GM12864 (cell line): Measurements from ENCODE around the gene FNDC8.
"Not testable (repeated sequence)": the region's sequence is repeated elsewhere in the genome, so short reads cannot be mapped to it uniquely, and the experiment has no call there.

Experiments
- DNase-seq: peaks from one replicate; pipeline ENCODE4 v3.0.0-alpha.2; 2011; ENCODE audit warnings: low read depth
- H3K4me3 ChIP-seq: 2 replicates; pipeline ENCODE4 v1.5.1; 2011; ENCODE audit warnings: mild to moderate bottlenecking, low read depth, low read length, control low read depth
- TF ChIP-seq, protein P1 (sequence below): IDR thresholded peaks from 2 replicates; pipeline ENCODE4 v1.5.1; 2011; ENCODE audit warnings: low read depth, mild to moderate bottlenecking, moderate library complexity, low read length, control low read depth, inconsistent platforms; ENCODE audit errors: missing control alignments

The FNDC8 gene

DNA sequence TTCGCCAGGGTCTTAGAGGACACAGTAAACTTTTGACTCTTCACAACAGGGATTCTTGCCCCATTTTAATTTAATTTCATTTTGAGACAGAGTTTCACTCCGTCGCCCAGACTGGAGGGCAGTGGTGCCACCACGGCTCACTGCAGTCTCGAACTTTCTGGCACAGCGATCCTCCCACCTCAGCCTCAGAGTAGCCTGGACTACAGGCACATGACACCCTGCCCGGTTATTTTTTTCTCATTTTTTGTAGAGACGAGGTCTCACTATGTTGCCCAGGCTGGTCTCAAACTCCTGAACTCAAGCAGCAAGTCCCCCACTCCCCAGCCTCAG, 21.0 kb downstream of the FNDC8 start:
- no peak overlapping the region; the same call in 1 of the 2 replicates for H3K4me3 ChIP-seq
- TF ChIP-seq, protein P1, sequence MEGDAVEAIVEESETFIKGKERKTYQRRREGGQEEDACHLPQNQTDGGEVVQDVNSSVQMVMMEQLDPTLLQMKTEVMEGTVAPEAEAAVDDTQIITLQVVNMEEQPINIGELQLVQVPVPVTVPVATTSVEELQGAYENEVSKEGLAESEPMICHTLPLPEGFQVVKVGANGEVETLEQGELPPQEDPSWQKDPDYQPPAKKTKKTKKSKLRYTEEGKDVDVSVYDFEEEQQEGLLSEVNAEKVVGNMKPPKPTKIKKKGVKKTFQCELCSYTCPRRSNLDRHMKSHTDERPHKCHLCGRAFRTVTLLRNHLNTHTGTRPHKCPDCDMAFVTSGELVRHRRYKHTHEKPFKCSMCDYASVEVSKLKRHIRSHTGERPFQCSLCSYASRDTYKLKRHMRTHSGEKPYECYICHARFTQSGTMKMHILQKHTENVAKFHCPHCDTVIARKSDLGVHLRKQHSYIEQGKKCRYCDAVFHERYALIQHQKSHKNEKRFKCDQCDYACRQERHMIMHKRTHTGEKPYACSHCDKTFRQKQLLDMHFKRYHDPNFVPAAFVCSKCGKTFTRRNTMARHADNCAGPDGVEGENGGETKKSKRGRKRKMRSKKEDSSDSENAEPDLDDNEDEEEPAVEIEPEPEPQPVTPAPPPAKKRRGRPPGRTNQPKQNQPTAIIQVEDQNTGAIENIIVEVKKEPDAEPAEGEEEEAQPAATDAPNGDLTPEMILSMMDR = no peak
- no peak for DNase-seq

DNA sequence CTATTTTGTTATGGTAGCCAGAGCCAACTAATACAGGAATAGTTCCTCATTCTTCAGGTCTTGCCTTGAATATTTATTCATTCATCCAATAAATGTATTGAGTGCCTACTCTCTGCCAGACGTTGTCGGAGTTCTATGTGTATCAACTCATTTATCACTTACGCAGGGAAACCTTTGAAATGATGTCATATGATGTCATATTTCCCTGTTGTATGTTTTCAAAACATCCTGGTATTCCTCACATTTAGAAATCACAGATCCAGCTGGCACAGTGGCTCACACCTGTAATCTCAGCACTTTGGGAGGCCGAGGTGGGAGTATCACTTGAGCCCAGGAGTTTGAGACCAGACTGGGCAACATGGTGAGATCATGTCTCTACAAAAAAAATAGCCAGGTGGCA, 23.4 kb downstream of the FNDC8 start:
- no peak overlapping the region for H3K4me3 ChIP-seq
- TF ChIP-seq, protein P1 = no peak
- DNase-seq = no peak

DNA sequence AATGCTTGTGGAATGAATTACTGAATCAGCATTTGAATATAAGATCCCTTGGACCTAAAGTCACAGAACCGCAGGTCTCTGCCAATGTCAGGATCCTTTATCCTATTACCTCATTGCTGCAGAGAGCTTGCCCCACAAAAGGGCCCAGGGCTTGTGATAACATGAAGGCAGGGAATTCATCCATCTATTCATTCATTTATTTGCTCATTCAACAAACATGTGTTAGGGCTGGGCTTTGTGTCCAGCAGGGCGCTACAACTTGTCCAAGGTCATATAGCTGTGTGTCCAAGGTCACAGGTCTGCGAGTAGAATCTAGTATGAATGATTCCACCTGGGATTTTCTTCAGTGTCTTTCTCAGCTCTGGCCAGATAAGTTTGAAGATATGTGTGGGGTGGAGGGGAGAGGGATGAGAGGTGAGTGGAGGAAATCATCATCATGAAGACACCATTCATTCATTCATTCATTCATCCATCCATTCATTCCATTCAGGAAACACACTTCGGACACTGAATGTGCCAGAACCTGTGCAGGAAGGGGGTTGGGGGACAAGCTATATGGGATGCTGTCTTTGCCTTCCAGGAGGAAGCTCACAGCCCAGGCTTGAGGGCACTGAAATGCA, 24.9 kb downstream of the FNDC8 start:
- TF ChIP-seq, protein P1 = no peak
- H3K4me3 ChIP-seq = no peak overlapping the region
- no peak for DNase-seq

DNA sequence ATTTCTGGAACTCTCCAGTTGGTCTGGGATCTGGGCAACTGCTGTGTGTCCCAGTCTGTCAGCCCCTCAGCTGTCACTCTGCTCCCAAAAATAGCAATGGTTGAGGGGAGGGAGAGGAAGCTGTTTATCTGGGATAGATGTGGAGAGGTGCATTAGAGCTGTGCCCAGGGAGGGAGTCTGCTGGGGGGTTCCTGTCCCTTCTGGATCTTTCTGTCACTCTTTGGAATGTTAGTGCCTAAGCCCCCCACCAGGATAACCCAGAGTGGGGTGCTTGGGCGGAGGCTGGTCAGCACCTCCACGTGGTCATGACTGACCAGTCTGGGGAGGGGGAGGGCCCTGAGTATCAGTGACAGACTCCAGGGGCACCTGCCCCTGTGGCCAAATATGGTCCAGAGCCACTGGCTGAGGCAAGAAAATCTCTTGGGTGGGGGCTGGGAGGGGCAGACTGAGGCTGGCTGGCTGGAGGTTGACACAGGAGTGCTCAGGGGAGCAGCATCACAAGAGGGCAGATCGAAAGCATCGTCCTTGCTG, 26.0 kb downstream of the FNDC8 start, which contains the start of gene UNC45B:
Gene UNC45B, plus strand, starts transcription at position 443 of the 531 bp plus-strand sequence. CDS start 447 bp downstream, outside the sequence.
- no peak for DNase-seq
- TF ChIP-seq, protein P1 = no peak
- no peak within 1 kb of the TSS for H3K4me3 ChIP-seq

DNA sequence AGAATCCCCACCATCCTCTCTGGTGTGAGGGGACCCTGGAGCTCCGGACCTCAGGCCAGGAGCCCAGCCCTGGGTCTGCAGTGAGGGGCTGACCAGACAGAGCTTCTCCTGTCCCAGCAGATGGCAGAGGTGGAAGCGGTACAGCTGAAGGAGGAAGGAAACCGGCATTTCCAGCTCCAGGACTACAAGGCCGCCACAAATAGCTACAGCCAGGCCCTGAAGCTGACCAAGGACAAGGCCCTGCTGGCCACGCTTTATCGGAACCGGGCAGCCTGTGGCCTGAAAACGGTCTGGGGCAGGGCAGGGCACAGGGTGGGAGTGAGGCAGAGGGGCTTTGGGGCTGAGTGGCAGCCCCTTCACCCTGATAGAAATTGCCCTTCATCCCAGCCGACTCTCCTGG, 26.7 kb downstream of the FNDC8 start:
- no peak for DNase-seq
- no peak overlapping the region for H3K4me3 ChIP-seq
- TF ChIP-seq, protein P1 = no peak

DNA sequence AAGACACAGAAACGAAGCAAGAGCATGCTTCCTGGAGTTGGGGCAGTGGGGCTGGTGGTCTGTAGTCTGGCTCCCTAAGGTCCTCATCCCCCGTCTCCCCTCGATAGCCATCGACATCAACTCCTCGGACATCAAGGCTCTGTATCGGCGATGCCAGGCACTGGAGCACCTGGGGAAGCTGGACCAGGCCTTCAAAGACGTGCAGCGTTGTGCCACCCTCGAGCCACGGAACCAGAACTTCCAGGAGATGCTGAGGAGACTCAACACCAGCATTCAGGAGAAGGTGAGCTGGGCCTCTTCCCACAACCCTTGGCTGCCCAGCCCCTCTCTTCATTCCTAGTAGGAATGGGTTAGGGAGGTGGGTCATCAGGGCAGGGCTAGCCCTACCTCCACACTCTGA, 28.5 kb downstream of the FNDC8 start:
- TF ChIP-seq, protein P1 = no peak
- no peak for DNase-seq
- H3K4me3 ChIP-seq = no peak overlapping the region

DNA sequence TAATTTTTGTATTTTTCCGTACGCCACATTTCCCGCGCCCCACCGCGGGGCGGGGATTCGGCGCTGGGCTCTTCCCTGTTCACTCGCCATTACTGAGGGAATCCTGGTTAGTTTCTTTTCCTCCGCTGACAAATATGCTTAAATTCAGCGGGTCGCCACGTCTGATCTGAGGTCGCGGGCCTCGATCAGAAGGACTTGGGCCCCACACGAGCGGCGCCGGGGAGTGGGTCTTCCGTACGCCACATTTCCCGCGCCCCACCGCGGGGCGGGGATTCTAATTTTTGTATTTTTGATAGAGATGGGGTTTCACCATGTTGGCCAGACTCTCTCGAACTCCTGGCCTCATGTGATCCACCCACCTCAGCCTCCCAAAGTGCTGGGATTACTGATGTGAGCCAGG, 29.7 kb downstream of the FNDC8 start:
- not testable (repeated sequence) for H3K4me3 ChIP-seq, DNase-seq
